ENCODE data around the gene SLC4A5.

SLC4A5 gene

GRCh38 chr2:74253306-74253970 lies 89.8 kb downstream of the SLC4A5 start:
- no peak for TF ChIP-seq CTCF (IDR thresholded peaks at IDR 0.05; ENCODE audit: extremely low read depth, insufficient read depth, missing control alignments)
- no peak for DNase-seq (ENCODE audit: low spot score)
- in situ Hi-C loops (cut with MboI; ENCODE audit: low pct_unique_long_range_greater_than_20kb, low sequenced_read_pairs, unreplicated experiment) = no loop called here

- DNase-seq (ENCODE audit: low spot score) = no peak
- in situ Hi-C loops (cut with MboI; ENCODE audit: low pct_unique_long_range_greater_than_20kb, low sequenced_read_pairs, unreplicated experiment) = no loop called here
- no peak for TF ChIP-seq CTCF (IDR thresholded peaks at IDR 0.05; ENCODE audit: extremely low read depth, insufficient read depth, missing control alignments)
These were observed 90.4 kb downstream of the SLC4A5 start for GRCh38 chr2:74252862-74253261.

- in situ Hi-C loops (cut with MboI; ENCODE audit: low pct_unique_long_range_greater_than_20kb, low sequenced_read_pairs, unreplicated experiment) = no loop called here
These were observed 91.2 kb downstream of the SLC4A5 start for GRCh38 chr2:74252036-74252435.

GRCh38 chr2:74250189-74250631 lies 93.0 kb downstream of the SLC4A5 start:
- in situ Hi-C loops (cut with MboI; ENCODE audit: low pct_unique_long_range_greater_than_20kb, low sequenced_read_pairs, unreplicated experiment) = no loop called here
- peak; percentile 85 for DNase-seq (ENCODE audit: low spot score)
- TF ChIP-seq CTCF (IDR thresholded peaks at IDR 0.05; ENCODE audit: extremely low read depth, insufficient read depth, missing control alignments) = peak; percentile 77

More at GRCh38 chr2:74252036-74252435, 91.2 kb downstream of the SLC4A5 start:
- TF ChIP-seq CTCF (IDR thresholded peaks at IDR 0.05; ENCODE audit: extremely low read depth, insufficient read depth, missing control alignments) = no peak
- no peak for DNase-seq (ENCODE audit: low spot score)

GRCh38 chr2:74249406-74250122 lies 93.7 kb downstream of the SLC4A5 start:
- in situ Hi-C loops (cut with MboI; ENCODE audit: low pct_unique_long_range_greater_than_20kb, low sequenced_read_pairs, unreplicated experiment) = no loop called here
- peak; percentile 5 for TF ChIP-seq CTCF (IDR thresholded peaks at IDR 0.05; ENCODE audit: extremely low read depth, insufficient read depth, missing control alignments)
- DNase-seq (ENCODE audit: low spot score) = no peak

- no peak for TF ChIP-seq CTCF (IDR thresholded peaks at IDR 0.05; ENCODE audit: extremely low read depth, insufficient read depth, missing control alignments)
- no peak for DNase-seq (ENCODE audit: low spot score)
- in situ Hi-C loops (cut with MboI; ENCODE audit: low pct_unique_long_range_greater_than_20kb, low sequenced_read_pairs, unreplicated experiment) = no loop called here
These were observed 96.6 kb downstream of the SLC4A5 start for GRCh38 chr2:74246496-74247195.

All from GM13977 (cell line).